Mammary epithelial cell (primary cell): ENCODE results near the gene CFAP61.

Experiments
- EZH2 ChIP-seq: IDR thresholded peaks from 2 replicates; pipeline ENCODE4 v1.6.1; 2012; ENCODE audit warnings: low read length, inconsistent platforms, borderline replicate concordance
- TF ChIP-seq, protein P1 (sequence below), 2 donors: IDR thresholded peaks in 1 of 2; conservative IDR thresholded peaks in 1 of 2; 2 replicates each; pipeline ENCODE4 v1.5.1; 2011 to 2012; ENCODE audit warnings: inconsistent platforms in 2 of 2, low read length in 2 of 2, mild to moderate bottlenecking in 2 of 2, control low read depth in 1 of 2, low read depth in 1 of 2; ENCODE audit not compliant: insufficient read depth in 1 of 2; ENCODE audit errors: extremely low read depth in 1 of 2

DNA sequence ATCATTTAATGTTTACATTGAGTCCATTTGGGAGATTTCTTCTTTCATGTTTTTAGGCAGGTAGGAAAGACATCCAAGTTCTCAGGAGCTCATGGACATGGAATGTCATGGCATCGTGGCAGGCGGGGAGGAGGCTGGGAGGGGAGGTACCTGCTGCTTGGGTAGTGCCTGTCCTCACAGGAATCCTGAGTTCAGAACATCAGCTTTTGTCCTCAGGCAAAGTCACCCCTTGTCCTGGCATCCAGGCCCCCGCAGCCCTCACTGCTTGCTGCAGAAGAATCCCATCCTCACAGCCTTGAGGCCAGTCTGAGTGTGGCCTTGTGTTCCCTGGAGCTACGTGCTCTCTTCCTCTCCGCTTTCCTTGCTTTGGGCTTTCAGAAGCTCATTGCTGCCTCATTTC, 157.4 kb downstream of the CFAP61 start:
- TF ChIP-seq, protein P1, sequence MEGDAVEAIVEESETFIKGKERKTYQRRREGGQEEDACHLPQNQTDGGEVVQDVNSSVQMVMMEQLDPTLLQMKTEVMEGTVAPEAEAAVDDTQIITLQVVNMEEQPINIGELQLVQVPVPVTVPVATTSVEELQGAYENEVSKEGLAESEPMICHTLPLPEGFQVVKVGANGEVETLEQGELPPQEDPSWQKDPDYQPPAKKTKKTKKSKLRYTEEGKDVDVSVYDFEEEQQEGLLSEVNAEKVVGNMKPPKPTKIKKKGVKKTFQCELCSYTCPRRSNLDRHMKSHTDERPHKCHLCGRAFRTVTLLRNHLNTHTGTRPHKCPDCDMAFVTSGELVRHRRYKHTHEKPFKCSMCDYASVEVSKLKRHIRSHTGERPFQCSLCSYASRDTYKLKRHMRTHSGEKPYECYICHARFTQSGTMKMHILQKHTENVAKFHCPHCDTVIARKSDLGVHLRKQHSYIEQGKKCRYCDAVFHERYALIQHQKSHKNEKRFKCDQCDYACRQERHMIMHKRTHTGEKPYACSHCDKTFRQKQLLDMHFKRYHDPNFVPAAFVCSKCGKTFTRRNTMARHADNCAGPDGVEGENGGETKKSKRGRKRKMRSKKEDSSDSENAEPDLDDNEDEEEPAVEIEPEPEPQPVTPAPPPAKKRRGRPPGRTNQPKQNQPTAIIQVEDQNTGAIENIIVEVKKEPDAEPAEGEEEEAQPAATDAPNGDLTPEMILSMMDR (conservative IDR thresholded peaks at IDR 0.05 in 1 of 2, IDR thresholded peaks at IDR 0.05 in 1 of 2; ENCODE audit: extremely low read depth in 1 of 2, insufficient read depth in 1 of 2, low read depth in 1 of 2, low read length in 2 of 2): no peak
- TF ChIP-seq EZH2: no peak
